Anterior cingulate cortex (tissue), 58 donors: ENCODE results near the gene WDR90.

Experiments
- DNase-seq, 58 donors: peaks; one replicate each; lab custom pipeline; 2025; lab: John Stamatoyannopoulos, UW

The WDR90 gene

DNA sequence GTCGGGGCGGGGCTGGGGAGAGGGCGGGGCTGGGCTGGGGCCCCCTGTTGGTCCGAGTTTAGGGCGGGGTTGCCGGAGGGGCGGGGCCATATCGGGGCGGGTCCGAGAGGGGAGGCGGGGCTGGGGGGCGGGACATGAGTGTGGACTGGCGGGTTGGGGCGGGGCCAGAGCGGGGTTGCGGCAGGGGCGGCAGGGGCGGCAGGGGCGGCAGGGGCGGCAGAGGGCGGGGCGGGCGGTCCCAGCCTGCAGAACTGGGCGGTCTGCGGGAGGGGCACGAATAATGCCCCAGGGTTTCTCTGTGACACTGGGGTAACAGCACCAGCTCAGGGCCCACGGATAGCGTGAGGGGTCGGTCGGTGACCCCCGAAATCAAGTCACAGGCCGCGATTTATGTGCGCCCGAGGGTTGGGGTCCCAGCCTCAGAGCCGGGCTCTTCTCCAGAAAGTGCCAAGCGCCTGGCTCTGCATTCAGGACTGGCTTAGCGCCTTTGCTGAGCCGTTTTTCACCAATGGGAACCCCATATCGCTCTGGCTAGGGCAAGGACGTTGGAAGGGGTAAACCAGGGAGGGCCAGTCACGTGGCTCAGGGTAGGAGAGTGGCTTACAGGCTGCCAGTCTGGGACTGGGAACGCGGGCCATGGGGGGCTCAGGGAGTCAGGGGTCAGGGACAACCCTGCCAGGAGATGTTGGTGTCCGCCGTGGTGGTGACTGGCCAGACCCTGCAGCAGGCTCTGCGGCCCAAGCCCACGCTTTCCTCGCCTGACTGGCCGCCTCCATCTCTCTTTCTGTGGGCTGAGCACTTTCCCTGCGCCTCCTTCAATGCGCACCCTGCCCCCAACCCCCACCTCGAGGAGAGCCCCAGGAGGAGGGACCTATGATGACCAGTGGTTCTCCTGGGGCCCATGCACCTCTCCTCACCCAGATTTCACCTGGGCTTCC lies 11.8 kb upstream of the WDR90 start:
- DNase-seq: peak in 49 of 58 donors; percentile 15 to 99 (median 95)

DNA sequence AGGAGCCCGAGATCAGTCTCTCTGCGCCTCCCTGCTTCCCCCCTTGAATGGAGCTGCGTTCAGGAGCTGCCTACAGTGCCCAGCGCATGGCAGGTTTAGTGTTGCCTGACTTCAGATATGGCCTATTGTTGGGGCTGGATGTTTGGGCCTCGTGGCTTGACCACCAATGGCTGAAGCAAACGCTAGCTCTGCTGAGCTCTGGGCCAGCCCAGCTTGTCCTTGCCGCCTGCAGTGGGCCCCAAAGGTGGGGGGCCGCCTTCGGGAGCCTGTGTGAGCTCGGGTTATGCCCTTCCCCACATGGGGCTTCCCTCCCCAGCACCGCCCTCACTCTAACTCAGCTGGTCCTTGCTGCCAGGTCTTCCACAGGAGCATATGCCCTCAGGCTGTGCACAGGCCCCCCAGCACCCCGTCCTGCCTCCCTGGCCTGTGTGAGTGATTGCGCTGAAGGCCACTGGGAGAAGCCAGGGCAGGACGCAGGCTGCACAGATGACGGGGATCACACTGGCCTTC lies 11.1 kb upstream of the WDR90 start:
- DNase-seq: no peak

DNA sequence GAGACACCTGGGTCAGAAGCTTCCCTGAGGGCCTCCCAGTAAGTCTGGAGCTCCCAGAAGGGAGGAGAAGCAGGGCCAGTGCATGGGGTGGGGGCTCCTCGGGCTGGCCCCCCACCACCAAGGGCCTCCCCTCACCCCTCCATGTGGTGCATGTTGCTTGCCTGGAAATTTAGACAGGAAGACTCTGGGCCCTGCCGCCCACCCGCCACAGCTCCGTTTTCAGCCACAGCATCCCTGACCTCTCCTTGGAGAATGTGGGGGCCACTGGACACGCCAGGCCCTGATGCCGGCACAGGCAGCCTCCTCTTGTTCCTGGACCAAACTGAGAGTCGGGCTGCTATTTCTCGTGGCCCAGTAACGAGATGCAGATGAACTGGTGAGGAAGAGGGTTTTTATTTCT lies 10.3 kb upstream of the WDR90 start:
- DNase-seq: no peak

DNA sequence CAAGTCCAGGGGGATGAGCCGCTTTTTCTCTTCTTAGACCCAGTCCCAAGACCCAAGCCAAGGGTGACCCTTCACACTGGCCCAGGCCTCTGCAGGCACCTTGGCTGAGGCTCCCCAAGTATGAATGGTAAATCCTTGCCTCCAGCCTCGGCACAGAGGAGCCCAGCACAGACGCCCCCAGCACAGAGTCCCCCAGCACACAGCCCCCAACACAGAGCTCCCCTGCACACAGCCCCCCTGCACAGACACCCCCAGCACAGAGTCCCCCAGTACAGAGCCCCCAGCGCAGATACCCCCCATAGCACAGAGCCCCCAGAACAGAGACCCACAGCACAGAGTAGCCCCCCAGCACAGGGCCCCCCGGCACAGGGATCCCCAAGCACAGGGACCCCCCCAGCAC lies 8.6 kb upstream of the WDR90 start:
- no peak for DNase-seq

DNA sequence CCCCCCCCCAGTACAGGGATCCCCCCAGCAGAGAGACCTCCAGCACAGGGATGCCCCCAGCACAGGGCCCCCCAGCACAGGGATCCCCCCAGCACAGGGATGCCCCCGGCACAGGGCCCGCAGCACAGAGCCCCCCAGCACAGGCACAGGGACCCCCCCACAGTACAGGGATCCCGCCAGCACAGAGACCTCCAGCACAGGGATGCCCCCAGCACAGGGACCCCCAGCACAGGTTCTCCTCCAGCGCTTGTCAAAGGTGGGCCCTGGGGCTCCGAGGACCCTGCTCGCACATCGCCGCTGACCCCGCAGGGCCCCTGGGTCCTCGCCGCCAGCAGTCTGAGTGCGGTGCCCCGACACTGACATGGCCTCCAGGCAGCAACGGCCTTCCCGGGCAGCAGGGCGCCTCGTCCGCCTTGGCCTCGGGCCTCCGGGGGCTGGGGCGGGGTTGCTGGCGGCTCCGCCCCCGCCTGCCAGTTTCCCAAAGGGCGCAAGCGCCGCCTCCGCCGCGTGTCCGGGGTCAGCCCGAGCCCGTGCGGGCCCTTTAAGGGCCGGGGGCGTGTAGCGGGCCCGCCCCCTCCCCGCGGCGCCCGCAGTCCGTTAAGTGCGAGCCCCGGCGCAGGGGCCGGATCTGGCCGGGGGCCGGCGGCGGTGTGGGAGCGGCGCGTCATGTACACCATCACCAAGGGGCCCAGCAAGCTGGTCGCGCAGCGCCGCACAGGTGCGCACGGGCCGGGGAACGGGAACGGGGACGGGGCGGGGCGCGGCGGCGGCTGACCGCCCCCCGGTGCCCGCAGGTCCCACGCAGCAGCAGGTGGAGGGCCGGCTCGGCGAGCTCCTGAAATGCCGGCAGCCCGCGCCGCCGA lies 7.6 kb upstream of the WDR90 start, which contains the start of gene MCRIP2:
Gene MCRIP2 (plus strand): TSS at position 503 of the 863 bp plus-strand sequence. CDS start 164 bp downstream, at position 667.
- peak in 53 of 58 donors; percentile 33 to 84 (median 70) for DNase-seq

DNA sequence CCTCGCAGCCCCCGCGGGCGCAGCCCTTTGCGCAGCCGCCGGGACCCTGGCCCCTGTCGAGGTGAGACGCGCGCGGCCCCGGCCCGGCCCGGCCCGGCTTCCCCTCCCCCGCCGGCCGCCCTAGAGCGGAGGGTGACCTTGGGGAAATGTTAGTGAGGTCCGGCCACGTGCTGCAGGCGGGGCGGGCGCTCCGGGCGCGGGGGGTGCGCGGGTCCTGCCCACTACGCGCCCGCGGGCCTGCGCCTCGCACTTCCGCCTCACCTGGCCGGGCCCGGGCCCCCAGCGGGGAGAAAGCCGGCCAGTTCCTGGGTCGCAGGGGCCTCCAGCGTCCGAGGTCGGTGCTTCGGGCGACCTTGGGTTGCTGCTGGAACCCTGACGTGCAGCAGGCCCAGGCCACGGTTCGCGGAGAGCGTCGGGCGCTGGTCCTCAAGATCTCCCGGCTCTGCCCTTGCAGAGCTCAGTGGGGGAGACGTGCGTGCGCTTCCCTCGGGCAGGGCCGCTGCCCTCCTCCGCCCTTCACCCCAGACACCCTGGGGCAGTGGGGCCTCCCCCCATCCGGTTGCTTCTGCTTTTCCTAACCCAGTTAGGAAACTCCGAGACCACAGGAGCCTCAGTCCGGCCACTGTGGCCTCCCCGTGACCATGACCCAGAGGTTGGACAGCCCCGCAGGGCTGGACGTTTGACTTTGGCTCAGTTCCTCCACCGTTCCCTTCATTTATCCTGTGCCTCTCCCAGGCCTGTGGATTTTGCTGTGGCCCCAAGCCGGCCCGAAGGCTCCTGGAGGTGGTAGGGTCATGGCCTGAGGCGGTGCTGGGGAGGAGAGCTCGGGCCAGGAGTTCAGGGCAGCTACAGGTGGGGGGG lies 6.7 kb upstream of the WDR90 start:
- peak in 26 of 58 donors; percentile 11 to 54 (median 33) for DNase-seq

DNA sequence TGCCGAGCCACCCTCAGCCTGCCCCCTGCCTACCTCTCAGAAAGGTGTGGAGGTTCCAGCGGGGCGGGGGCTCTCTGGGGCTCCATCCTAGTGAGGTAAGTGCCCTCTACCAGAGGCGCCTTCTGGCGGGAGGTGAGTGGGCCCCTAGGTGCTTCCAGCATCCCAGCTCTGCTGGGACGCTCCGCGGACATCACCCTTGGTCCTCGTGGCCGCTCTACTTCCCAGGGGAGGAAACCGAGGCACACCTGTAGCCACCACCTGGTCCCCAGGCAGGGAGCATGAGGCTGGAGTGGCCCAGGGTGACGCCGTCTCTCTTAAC lies 6.2 kb upstream of the WDR90 start:
- peak in 1 of 58 donors; percentile 33 for DNase-seq

DNA sequence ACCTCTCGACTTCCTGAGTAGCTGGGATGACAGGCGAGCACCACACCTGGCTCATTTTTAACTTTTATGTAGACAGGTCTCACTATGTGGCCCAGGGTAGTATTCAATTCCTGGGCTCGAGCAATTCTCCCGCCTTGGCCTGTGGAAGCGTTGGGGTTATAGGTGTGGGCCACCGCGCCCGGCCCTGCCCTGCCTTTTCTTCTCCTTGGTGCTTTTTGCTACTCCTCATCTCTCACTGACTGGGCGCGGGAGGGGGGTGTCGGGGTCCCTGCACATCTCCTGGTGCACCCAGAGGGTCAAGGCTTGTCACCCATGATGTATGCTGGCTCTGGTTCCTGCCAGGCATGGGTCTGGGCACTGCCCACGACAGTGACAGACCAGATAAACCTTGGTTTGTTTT lies 4.6 kb upstream of the WDR90 start:
- no peak for DNase-seq

DNA sequence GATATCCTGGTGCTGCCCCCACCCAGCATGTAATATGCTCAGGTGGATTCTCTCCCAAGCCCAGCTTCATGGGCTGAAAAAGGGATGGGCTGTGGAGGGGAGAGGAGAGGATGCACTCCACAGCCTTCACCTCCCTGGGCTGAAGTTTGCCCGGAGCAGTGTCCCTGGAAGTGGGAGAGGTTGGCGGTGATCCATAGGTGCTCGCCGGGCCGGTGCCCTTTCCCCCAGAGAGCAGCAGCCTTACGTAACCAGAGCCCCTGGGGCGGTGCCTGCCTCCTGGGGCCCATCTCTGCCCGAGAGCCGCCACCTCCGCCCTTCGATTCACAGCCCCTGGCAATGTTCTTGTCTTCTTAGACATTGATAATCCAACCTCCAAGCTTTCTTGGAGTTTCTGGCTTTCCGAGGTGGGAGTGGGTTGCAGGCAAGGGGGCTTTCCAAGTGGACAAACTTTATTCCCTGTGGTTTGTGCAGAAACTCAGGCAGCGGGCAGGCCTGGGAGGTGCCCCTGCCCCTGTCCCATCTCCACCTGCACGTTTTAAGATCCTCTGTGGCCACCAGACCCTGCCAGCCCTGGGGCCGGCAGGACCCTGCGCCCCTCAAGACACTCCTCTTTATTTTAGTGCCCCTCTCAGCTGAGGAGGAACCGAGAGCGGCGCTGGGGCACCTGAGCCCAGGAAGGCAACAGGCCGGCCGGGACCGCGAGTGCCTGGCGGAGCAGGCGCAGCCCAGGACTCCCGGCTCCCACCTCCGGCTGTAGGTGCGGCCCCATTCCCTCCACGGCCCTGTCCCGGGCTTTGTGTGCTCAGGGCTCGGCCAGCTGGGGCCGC lies 3.1 kb upstream of the WDR90 start:
- DNase-seq: no peak

DNA sequence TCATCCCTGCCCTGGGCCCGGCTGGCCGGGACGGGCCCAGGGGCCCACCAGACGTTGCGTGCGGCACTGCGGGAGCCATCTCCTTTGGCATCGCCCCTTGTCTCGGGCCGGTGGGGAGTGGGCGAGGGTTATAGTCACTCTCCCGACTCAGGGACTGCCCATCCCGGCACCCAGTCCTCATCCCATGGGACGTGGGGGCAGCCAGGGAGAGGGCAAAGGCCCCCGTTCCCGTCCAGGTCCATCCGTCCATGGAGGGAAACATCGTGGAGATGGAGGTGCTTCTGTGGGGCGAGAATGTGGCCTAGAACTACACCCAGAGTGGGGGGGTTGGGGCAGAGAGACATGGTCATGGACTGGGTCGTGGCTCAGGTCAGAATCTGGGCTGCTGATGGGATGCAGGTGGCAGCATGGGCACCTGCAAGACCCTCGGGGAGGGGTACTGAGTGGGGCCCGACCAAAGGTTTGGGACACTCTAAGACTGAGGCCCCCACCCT lies 2.4 kb upstream of the WDR90 start:
- no peak for DNase-seq

DNA sequence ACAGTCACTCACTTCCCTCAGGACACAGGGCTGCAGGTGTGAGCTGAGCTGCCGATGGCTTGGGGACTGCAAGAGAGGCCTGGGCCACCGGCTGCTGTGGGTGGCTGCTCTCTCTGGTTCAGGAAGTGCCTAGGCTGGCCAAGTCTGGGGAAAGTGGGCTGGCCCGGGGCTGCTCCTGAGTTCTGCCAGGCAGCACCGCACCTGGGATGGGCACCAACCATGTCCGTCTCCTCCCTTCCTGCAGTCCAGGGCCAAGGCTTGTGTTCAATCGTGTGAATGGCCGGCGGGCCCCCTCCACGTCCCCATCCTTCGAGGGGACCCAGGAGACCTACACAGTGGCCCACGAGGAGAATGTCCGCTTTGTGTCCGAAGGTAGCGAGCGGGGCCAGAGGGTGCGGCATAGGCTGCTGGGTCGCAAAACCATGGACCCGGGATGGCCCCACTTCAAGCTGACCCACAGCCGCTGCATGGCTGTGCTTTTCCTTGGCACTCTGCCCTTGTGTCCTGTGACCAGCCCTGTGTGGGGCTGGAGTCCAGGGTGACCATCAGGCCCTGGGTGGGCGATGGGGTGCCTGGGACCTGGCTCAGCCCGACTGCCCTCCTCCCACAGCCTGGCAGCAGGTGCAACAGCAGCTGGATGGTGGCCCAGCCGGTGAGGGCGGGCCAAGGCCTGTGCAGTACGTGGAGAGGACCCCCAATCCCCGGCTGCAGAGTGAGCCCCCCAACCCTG lies 1.8 kb upstream of the WDR90 start:
- peak in 3 of 58 donors; percentile 15 to 32 (median 30) for DNase-seq

DNA sequence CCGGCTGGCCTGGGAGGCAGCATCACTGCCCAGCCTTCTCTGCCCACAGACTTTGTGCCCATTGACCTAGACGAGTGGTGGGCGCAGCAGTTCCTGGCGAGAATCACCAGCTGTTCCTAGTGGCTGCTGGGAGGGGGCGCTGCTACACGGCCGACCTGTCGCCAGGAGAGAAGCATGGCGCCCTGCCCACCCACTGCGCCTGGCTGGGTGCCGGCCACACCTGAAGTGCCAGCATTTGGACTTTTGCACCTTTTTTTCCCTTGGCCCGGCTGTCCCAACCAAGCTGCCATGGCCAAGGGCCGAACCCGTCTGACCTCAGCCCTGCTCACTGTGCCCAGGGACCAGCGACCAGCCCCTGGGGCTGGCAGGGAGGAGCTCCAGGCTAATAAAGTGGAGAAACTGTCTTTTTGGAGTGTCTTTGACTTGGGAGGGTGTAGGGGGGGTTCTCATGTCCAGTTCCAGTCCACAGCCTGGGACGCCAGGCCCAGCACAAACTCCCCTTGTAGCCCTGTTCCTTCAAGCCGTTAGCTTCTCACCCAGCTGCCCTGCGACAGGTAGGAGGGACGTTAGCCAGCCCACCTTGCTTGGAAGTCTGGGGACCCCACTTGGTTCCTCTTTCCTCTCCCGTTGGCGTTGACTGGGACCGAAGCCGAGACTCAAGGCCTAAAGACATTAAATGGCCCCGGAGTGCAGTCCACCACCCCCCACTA lies 939 bp upstream of the WDR90 start:
- DNase-seq: peak in 3 of 58 donors; percentile 21 to 27 (median 24)

DNA sequence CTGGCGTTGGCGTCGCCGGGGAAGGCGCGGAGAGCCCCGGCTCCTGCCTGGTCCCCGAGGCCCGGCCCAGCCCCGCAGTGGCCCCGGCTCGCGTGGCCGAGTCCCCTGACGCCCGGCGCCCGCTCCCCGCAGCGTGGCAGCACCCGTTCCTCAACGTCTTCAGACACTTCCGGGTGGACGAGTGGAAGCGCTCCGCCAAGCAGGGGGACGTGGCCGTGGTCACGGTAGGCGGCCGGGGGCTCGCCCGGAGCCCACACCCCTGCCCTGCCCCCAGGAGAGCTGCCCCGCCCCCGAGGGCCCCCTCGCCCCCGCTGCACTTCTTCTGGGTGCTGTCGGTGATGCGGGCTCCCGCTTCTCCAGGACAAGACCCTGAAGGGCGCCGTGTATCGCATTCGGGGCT lies 466 bp downstream of the WDR90 start:
- DNase-seq: no peak

DNA sequence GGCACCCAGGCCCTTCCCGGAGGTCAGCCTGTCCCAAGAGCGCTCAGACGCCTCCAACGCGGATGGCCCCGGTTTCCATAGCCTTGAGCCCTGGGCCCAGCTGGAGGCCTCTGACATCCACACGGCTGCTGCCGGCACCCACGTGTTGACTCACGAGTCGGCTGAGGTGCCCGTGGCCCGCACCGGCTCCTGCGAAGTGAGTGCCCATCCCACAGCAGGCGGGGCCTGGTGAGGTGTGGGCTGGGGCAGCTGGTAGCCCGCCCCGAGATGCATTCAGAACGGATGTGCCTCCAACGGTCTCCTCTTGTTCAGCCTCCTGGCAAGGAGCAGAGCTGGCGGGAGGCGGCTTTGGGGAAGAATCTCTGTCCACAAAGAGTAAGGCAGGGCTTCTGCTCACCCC lies 2.7 kb downstream of the WDR90 start:
- DNase-seq: no peak

DNA sequence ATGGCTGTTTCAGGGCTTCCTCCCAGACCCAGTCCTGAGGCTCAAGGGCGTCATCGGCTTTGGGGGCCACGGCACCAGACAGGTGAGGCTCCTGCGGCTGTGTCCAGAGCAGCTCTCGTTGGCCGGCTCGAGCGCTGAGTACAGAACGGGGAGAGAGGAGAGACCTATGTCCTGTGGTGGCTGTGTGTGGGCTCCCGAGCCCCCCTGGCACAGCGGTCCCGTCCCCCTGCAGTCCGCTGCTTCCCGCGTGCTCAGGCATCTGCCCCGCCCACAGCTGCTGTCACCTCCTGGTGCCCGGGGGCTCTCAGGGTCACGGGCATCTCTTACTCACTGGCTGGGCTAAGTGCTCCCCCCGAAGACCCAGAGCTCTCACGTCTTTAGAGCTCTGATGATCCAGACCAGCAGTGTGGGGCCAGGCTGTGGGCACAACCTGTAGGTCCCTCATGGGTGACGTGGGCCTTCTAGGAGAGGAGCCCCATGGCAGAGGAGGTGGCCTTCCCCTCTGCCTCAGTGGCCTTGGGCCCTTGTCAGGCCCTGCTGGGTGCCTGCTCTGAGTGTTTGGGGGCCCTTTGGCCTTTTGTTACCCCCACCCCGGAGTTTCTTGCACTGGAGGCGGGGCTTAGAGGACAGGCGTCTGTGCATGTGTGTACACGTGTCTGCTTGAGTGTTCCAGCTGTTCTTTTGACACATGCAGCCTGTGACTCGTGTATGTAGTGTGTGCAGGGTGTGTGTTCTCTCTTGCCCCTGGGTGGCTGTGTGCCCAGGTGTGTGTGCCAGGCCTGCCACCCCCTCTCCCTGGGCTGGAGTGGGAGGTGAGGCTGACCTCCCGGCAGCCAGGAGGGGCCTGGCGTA lies 3.5 kb downstream of the WDR90 start:
- DNase-seq: no peak

DNA sequence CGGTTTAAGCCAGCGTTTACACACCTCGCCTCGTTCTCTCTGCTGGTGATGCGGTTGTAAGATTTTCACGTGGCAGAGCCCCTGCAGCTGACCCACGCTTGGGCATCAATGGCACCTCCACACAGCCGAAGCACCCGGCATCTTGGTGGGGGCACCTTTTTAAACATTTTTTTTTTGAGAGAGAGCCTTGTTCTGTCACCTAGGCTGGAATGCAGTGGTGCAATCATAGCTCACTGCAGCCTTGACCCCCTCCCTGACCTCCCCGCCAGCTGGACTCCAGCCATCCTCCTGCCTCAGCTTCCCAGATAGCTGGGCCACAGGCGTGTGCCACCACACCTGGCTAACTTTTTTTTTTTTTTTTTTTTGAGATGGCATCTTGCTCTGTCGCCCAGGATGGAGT lies 4.9 kb downstream of the WDR90 start:
- no peak for DNase-seq

DNA sequence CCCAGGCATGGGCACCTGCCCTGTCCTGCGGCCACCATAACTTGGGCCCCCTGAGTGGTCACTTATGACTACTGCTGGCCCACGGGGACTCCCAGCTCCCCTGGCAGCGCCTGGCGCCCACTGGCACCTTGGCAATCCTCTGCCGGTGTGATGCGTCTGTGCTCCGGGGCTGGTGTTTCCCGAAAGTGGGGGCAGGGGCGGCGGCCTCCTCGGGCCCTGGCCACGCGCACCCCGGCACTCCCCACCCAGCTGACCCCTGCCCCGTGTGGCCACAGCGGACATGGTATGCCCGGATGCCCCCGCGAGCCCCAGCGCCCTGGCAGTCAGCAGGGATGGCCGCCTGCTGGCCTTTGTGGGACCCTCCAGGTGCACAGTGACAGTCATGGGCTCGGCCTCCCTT lies 8.3 kb downstream of the WDR90 start:
- no peak for DNase-seq
